ENCODE results near the gene HDAC4. TPM values are rescaled to one million over a fixed set of nuclear protein-coding genes. Genes with fewer than 3 reads are reported as not detected.

HDAC4 gene
- total and polyA plus RNA-seq, 2 donors from 2014 or later, result 2.2 to 56.8 TPM

- H3K27me3 ChIP-seq (ENCODE audit: control insufficient read depth, insufficient read depth, low read length), result no peaks in the 10 kb centered on the region
- H3K9me3 ChIP-seq (ENCODE audit: control insufficient read depth in 2 of 3, insufficient read depth in 1 of 3, low read length in 3 of 3), result no peaks in the 10 kb centered on the region
- H3K36me3 ChIP-seq (ENCODE audit: control insufficient read depth in 2 of 3, insufficient read depth in 3 of 3, low read length in 3 of 3), result no peaks in the 10 kb centered on the region
- FAIRE-seq (no peak), DNase-seq (peak in 1 of 5 donors; percentile 13)
- intact Hi-C loops (cut with DNase I), result no loop called here
- TF ChIP-seq CTCF (IDR thresholded peaks at IDR 0.05; ENCODE audit: borderline replicate concordance, extremely low read depth, insufficient read depth), result no peak
- no peak overlapping the region for H3K27ac ChIP-seq (ENCODE audit: low read depth in 2 of 2, low read length in 2 of 2)
- peaks cover 2 to 11% (median 4%) of the 10 kb centered on the region in 3 donors for H3K4me1 ChIP-seq (ENCODE audit: control insufficient read depth in 2 of 3, insufficient read depth in 2 of 3, low read depth in 1 of 3, low read length in 3 of 3)
- no peak overlapping the region for H3K4me3 ChIP-seq (ENCODE audit: low read length in 3 of 3)
- H3K9ac ChIP-seq (ENCODE audit: low read length in 3 of 3), result no peak overlapping the region
Measured at GRCh38 chr2:239322416-239323086, 78.3 kb downstream of the HDAC4 start.

GRCh38 chr2:239321596-239322415, 79.0 kb downstream of the HDAC4 start:
- FAIRE-seq (no peak), DNase-seq (peak in 2 of 5 donors; percentile 6 to 24)
- no peak overlapping the region for H3K4me3 ChIP-seq (ENCODE audit: low read length in 3 of 3)
- H3K4me1 ChIP-seq (ENCODE audit: control insufficient read depth in 2 of 3, insufficient read depth in 2 of 3, low read depth in 1 of 3, low read length in 3 of 3), result peaks cover 2 to 11% (median 4%) of the 10 kb centered on the region in 3 donors
- no peaks in the 10 kb centered on the region for H3K9me3 ChIP-seq (ENCODE audit: control insufficient read depth in 2 of 3, insufficient read depth in 1 of 3, low read length in 3 of 3)
- no peaks in the 10 kb centered on the region for H3K36me3 ChIP-seq (ENCODE audit: control insufficient read depth in 2 of 3, insufficient read depth in 3 of 3, low read length in 3 of 3)
- intact Hi-C loops (cut with DNase I), result no loop called here
- no peak overlapping the region for H3K9ac ChIP-seq (ENCODE audit: low read length in 3 of 3)
- H3K27ac ChIP-seq (ENCODE audit: low read depth in 2 of 2, low read length in 2 of 2), result no peak overlapping the region
- no peak for TF ChIP-seq CTCF (IDR thresholded peaks at IDR 0.05; ENCODE audit: borderline replicate concordance, extremely low read depth, insufficient read depth)
- no peaks in the 10 kb centered on the region for H3K27me3 ChIP-seq (ENCODE audit: control insufficient read depth, insufficient read depth, low read length)

GRCh38 chr2:239318790-239319661, 81.8 kb downstream of the HDAC4 start:
- Histone ChIP-seq H3K27ac (ENCODE audit: low read depth in 2 of 2, low read length in 2 of 2) (peak overlapping the region in 1 of 2 donors; percentile 59), H3K9ac (ENCODE audit: low read length in 3 of 3) (peak overlapping the region in 1 of 3 donors; percentile 47), H3K36me3 (ENCODE audit: control insufficient read depth in 2 of 3, insufficient read depth in 3 of 3, low read length in 3 of 3) (no peaks in the 10 kb centered on the region), H3K27me3 (ENCODE audit: control insufficient read depth, insufficient read depth, low read length) (no peaks in the 10 kb centered on the region), H3K4me3 (ENCODE audit: low read length in 3 of 3) (peak overlapping the region in 2 of 3 donors; percentile 36 to 48), H3K9me3 (ENCODE audit: control insufficient read depth in 2 of 3, insufficient read depth in 1 of 3, low read length in 3 of 3) (no peaks in the 10 kb centered on the region), H3K4me1 (ENCODE audit: control insufficient read depth in 2 of 3, insufficient read depth in 2 of 3, low read depth in 1 of 3, low read length in 3 of 3) (peaks cover 2 to 9% (median 4%) of the 10 kb centered on the region in 3 donors)
- no peak for TF ChIP-seq CTCF (IDR thresholded peaks at IDR 0.05; ENCODE audit: borderline replicate concordance, extremely low read depth, insufficient read depth)
- intact Hi-C loops (cut with DNase I), result no loop called here
- FAIRE-seq (no peak), DNase-seq (peak; percentile 50 to 89 (median 58))
